GM12878 (cell line): ENCODE results near the gene DENND6A. TPM values are rescaled to one million over a fixed set of nuclear protein-coding genes. Genes with fewer than 3 reads are reported as not detected.

Experiments
- ATAC-seq: fragments of 200-7000 bp; cut with Tn5 transposase; 3 replicates; pipeline ENCODE4 v1.9.1; 2020; ENCODE audit warnings: mild to moderate bottlenecking, moderate library complexity
- BruUV-seq: library from RNA; stranded (reverse); fragments of 400-500 nt; replicated peaks from 2 replicates; lab custom pipeline; 2021; lab: Mats Ljungman, UMichigan
- CTCF ChIA-PET: fragments of 300-600 bp; sonication (Branson Sonifier 250); formaldehyde crosslinking; extraction: SDS; loops from one replicate; lab custom pipeline; 2021; ENCODE audit warnings: inconsistent platforms; lab: Yijun Ruan, JAX
- POLR2A ChIA-PET: fragments of 350-600 bp; formaldehyde crosslinking; extraction: SDS; loops from one replicate; lab custom pipeline; 2021; ENCODE audit warnings: inconsistent platforms; lab: Charles Lee
- RAD21 ChIA-PET: fragments of 300-600 bp; sonication (Branson Sonifier 250); formaldehyde crosslinking; loops from one replicate; lab custom pipeline; 2023; ENCODE audit warnings: antibody characterized with exemption; ENCODE audit not compliant: unreplicated experiment; lab: Charles Lee
- SMC1A ChIA-PET: fragments of 300-600 bp; sonication (Branson Sonifier 250); formaldehyde crosslinking; loops from one replicate; lab custom pipeline; 2023; ENCODE audit not compliant: unreplicated experiment, uncharacterized antibody; lab: Charles Lee
- DNase-seq: peaks from one replicate; pipeline ENCODE4 v3.0.0-alpha.2; 2011; ENCODE audit warnings: low read depth, low spot score
- FAIRE-seq: peaks from 3 replicates; lab custom pipeline; 2011; peaks lifted over from hg19 to GRCh38; lab: Jason Lieb, UNC
- H2AFZ ChIP-seq: 2 replicates; pipeline ENCODE4 v1.6.0; 2011; ENCODE audit warnings: low read depth, low read length, control low read depth; ENCODE audit not compliant: control insufficient read depth
- H3K27ac ChIP-seq: 2 replicates; pipeline ENCODE4 v1.5.1; 2011; ENCODE audit warnings: control low read depth; ENCODE audit not compliant: control insufficient read depth, insufficient read depth
- H3K27me3 ChIP-seq, 2 experiments: replicated peaks in 1 of 2; 2 replicates each; pipeline versions ENCODE4 v1.6.0 to v1.6.1; 2011; ENCODE audit warnings: low read length in 1 of 2; ENCODE audit not compliant: control insufficient read depth in 2 of 2, insufficient read depth in 2 of 2
- H3K36me3 ChIP-seq, 2 experiments: 2 replicates each; pipeline ENCODE4 v1.5.1; 2011; ENCODE audit warnings: low read length in 1 of 2; ENCODE audit not compliant: control insufficient read depth in 2 of 2, insufficient read depth in 2 of 2
- H3K4me1 ChIP-seq: 2 replicates; pipeline ENCODE4 v1.6.1; 2011; ENCODE audit warnings: mild to moderate bottlenecking, low read length, moderate library complexity, mixed read lengths; ENCODE audit not compliant: control insufficient read depth, insufficient read depth
- H3K4me2 ChIP-seq: 2 replicates; pipeline ENCODE4 v1.6.0; 2011; ENCODE audit warnings: control low read depth; ENCODE audit not compliant: control insufficient read depth, insufficient read depth
- H3K4me3 ChIP-seq: fragments of 200-600 bp; sonication (generic); 2 replicates; pipeline ENCODE4 v1.5.1; 2016
- H3K79me2 ChIP-seq: 2 replicates; pipeline ENCODE4 v1.6.0; 2011; ENCODE audit warnings: low read length; ENCODE audit not compliant: control insufficient read depth, insufficient read depth
- H3K9ac ChIP-seq: 2 replicates; pipeline ENCODE4 v1.8.0; 2011; ENCODE audit warnings: low read length, control low read depth, mixed read lengths; ENCODE audit not compliant: control insufficient read depth, insufficient read depth
- H3K9me3 ChIP-seq: replicated peaks from 3 replicates; pipeline ENCODE4 v1.5.1; 2011; ENCODE audit warnings: mild to moderate bottlenecking, low read length; ENCODE audit not compliant: control insufficient read depth, insufficient read depth
- H4K20me1 ChIP-seq: 2 replicates; pipeline ENCODE4 v1.6.0; 2011; ENCODE audit not compliant: control insufficient read depth, insufficient read depth
- BCL11A ChIP-seq: IDR thresholded peaks from 2 replicates; pipeline ENCODE4 v1.6.1; 2011; ENCODE audit warnings: low read depth, low read length
- BRCA1 ChIP-seq: IDR thresholded peaks from 2 replicates; pipeline ENCODE4 v1.6.1; 2011; ENCODE audit warnings: low read depth, low read length, improper control_type of control experiment
- JUNB ChIP-seq: IDR thresholded peaks from 2 replicates; pipeline ENCODE4 v1.6.1; 2016; ENCODE audit warnings: antibody characterized with exemption, mild to moderate bottlenecking
- ZZZ3 ChIP-seq: IDR thresholded peaks from 2 replicates; pipeline ENCODE4 v1.6.1; 2011; ENCODE audit warnings: low read depth; ENCODE audit not compliant: control insufficient read depth, insufficient read length
- WGBS: methylation state at CpG from one replicate; pipeline ENCODE4 v1.1.6; 2016; ENCODE audit warnings: low lambda C conversion rate; ENCODE audit not compliant: insufficient replicate concordance, insufficient coverage; ENCODE audit errors: missing lambda C conversion rate; 5-methylcytosine and 5-hydroxymethylcytosine counted together
- in situ Hi-C: fragments of 300-500 bp; cut with MboI; formaldehyde crosslinking; loops from 9 replicates; pipeline ENCODE4 v1.14.3; 2018; ENCODE audit warnings: mixed read lengths
- intact Hi-C: fragments of 100-400 bp; cut with micrococcal nuclease; formaldehyde crosslinking; loops from one replicate; pipeline ENCODE4 v1.14.2; 2022; ENCODE audit not compliant: unreplicated experiment
- polyA plus RNA-seq, 11 experiments: library from polyadenylated mRNA; depleted of rRNA in 4 of 11; unstranded in 6 of 11; stranded (reverse) in 5 of 11; fragments of >200 nt; fragmentation: Nextera tagmentation in 4 of 11; fragmentation: Illumina TruSeq in 1 of 11; extraction: Ambion mirVana in 4 of 11; extraction: Trizol in 1 of 11; gene quantifications; 1 replicate in 1 of 11; 2 replicates in 10 of 11; pipeline versions ENCODE4 v1.2.1 to v1.2.3, GENCODE V29; 2011 to 2016; ENCODE audit warnings: inconsistent platforms in 2 of 11, missing spikeins in 2 of 11, low read depth in 1 of 11
- total RNA-seq, 4 experiments: library from RNA; depleted of rRNA in 3 of 4; stranded (reverse); fragments of >200 nt in 3 of 4; fragmentation: Illumina TruSeq in 1 of 4; extraction: Trizol in 1 of 4; gene quantifications; 2 replicates each; pipeline versions ENCODE4 v1.2.1 to v1.2.3, GENCODE V29; 2013 to 2021
- TF ChIP-seq, protein P1 (sequence below): fragments of 450-650 bp; IDR thresholded peaks from 2 replicates; pipeline ENCODE4 v1.6.1; 2016; ENCODE audit warnings: mild to moderate bottlenecking
- TF ChIP-seq, protein P2 (sequence below): IDR thresholded peaks from 2 replicates; pipeline ENCODE4 v1.6.1; 2012; ENCODE audit warnings: low read depth, low read length, improper control_type of control experiment
- TF ChIP-seq, protein P3 (sequence below), 3 experiments: IDR thresholded peaks in 2 of 3; conservative IDR thresholded peaks in 1 of 3; 2 replicates each; pipeline ENCODE4 v1.5.1; 2011; ENCODE audit warnings: low read depth in 3 of 3, low read length in 3 of 3, mild to moderate bottlenecking in 3 of 3, control low read depth in 2 of 3, moderate library complexity in 2 of 3, inconsistent platforms in 1 of 3, mixed read lengths in 1 of 3; ENCODE audit not compliant: control insufficient read depth in 2 of 3, insufficient read depth in 1 of 3; ENCODE audit errors: extremely low read depth in 1 of 3
- TF ChIP-seq, protein P4 (sequence below): fragments of 450-650 bp; IDR thresholded peaks from 2 replicates; pipeline ENCODE4 v1.6.1; 2017; ENCODE audit warnings: borderline replicate concordance

The DENND6A gene
- total and polyA plus RNA-seq, 10 of the 15 experiments (the other 5 are each of a cell fraction or from before 2014, with no cell fraction given) = 1.8 to 15.3 (median 10.3) TPM

DNA sequence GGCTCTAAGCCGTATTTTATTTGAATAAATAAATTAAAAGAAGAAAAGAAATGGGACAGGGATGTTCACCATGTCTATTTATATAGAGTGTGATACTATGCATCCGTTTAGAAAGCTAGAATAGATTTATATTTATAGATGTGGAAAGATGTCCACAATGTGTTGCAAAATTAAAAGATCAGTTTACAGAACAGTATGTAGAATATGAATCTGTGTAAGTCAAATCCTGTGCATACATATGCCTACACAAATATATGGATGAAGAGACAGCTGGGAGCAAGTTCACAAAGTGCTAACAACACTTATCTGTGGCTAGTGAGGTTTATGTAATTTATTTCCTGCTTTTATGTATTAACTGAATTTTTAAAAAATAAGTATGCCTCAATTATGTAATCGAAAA lies 37.8 kb upstream of the DENND6A start:
- RAD21 ChIA-PET = no interaction called here
- H3K36me3 ChIP-seq = no peaks in the 10 kb centered on the region
- no peak overlapping the region for H3K4me3 ChIP-seq
- H3K27me3 ChIP-seq = no peaks in the 10 kb centered on the region
- no peaks in the 10 kb centered on the region for H3K79me2 ChIP-seq
- no peak for TF ChIP-seq JUNB
- no peak for TF ChIP-seq BRCA1
- TF ChIP-seq, protein P1, sequence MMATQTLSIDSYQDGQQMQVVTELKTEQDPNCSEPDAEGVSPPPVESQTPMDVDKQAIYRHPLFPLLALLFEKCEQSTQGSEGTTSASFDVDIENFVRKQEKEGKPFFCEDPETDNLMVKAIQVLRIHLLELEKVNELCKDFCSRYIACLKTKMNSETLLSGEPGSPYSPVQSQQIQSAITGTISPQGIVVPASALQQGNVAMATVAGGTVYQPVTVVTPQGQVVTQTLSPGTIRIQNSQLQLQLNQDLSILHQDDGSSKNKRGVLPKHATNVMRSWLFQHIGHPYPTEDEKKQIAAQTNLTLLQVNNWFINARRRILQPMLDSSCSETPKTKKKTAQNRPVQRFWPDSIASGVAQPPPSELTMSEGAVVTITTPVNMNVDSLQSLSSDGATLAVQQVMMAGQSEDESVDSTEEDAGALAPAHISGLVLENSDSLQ = no peak
- TF ChIP-seq, protein P2, sequence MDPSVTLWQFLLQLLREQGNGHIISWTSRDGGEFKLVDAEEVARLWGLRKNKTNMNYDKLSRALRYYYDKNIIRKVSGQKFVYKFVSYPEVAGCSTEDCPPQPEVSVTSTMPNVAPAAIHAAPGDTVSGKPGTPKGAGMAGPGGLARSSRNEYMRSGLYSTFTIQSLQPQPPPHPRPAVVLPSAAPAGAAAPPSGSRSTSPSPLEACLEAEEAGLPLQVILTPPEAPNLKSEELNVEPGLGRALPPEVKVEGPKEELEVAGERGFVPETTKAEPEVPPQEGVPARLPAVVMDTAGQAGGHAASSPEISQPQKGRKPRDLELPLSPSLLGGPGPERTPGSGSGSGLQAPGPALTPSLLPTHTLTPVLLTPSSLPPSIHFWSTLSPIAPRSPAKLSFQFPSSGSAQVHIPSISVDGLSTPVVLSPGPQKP = no peak
- TF ChIP-seq, protein P3, sequence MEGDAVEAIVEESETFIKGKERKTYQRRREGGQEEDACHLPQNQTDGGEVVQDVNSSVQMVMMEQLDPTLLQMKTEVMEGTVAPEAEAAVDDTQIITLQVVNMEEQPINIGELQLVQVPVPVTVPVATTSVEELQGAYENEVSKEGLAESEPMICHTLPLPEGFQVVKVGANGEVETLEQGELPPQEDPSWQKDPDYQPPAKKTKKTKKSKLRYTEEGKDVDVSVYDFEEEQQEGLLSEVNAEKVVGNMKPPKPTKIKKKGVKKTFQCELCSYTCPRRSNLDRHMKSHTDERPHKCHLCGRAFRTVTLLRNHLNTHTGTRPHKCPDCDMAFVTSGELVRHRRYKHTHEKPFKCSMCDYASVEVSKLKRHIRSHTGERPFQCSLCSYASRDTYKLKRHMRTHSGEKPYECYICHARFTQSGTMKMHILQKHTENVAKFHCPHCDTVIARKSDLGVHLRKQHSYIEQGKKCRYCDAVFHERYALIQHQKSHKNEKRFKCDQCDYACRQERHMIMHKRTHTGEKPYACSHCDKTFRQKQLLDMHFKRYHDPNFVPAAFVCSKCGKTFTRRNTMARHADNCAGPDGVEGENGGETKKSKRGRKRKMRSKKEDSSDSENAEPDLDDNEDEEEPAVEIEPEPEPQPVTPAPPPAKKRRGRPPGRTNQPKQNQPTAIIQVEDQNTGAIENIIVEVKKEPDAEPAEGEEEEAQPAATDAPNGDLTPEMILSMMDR (IDR thresholded peaks at IDR 0.05 in 2 of 3, conservative IDR thresholded peaks at IDR 0.05 in 1 of 3; ENCODE audit: control insufficient read depth in 2 of 3, extremely low read depth in 1 of 3, insufficient read depth in 1 of 3, low read depth in 3 of 3, low read length in 3 of 3) = no peak
- no peak for TF ChIP-seq BCL11A
- TF ChIP-seq, protein P4, sequence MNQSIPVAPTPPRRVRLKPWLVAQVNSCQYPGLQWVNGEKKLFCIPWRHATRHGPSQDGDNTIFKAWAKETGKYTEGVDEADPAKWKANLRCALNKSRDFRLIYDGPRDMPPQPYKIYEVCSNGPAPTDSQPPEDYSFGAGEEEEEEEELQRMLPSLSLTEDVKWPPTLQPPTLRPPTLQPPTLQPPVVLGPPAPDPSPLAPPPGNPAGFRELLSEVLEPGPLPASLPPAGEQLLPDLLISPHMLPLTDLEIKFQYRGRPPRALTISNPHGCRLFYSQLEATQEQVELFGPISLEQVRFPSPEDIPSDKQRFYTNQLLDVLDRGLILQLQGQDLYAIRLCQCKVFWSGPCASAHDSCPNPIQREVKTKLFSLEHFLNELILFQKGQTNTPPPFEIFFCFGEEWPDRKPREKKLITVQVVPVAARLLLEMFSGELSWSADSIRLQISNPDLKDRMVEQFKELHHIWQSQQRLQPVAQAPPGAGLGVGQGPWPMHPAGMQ = no peak
- TF ChIP-seq ZZZ3 = no peak
- TF ChIP-seq, all 136 proteins: peak for 0
- Histone ChIP-seq H3K27ac (no peak overlapping the region), H3K4me2 (no peak overlapping the region), H3K4me1 (no peaks in the 10 kb centered on the region), H3K9me3 (no peaks in the 10 kb centered on the region), H2AFZ (no peak overlapping the region), H4K20me1 (no peaks in the 10 kb centered on the region), H3K9ac (no peak overlapping the region)
- ChIA-PET CTCF (no interaction called here), SMC1A (no interaction called here), POLR2A (no interaction called here)
- FAIRE-seq = no peak
- no peak for ATAC-seq
- intact Hi-C loops (no loop called here), in situ Hi-C loops (no loop called here)
- 47% methylated on average over 3 of the region's 3 CpGs for WGBS
- no TSS peak for BruUV-seq
- no peak for DNase-seq
